Motor neuron (in vitro differentiated cells): Measurements from ENCODE around the gene TFEB. TPM values are rescaled to one million over a fixed set of nuclear protein-coding genes. Genes with fewer than 3 reads are reported as not detected.

Experiments used
- ATAC-seq, 8 experiments: fragments of 200-7000 bp; cut with Tn5 transposase; replicated peaks in 6 of 8; 2 replicates each; pipeline ENCODE4 v1.8.0; 2021; ENCODE audit warnings: mild to moderate bottlenecking in 8 of 8, moderate library complexity in 8 of 8
- H3K27ac ChIP-seq, 2 donors: fragments of 250-450 bp; sonication (Bioruptor Pico); 2 replicates each; pipeline ENCODE4 v1.9.0; 2021; ENCODE audit warnings: antibody characterized with exemption in 2 of 2, mild to moderate bottlenecking in 2 of 2, moderate library complexity in 1 of 2
- H3K4me1 ChIP-seq, 2 donors: fragments of 250-450 bp; sonication (Bioruptor Pico); replicated peaks in 1 of 2; 2 replicates each; pipeline ENCODE4 v1.6.1; 2021; ENCODE audit warnings: antibody characterized with exemption in 2 of 2, mild to moderate bottlenecking in 2 of 2, moderate library complexity in 1 of 2
- H3K4me3 ChIP-seq, 5 donors: fragments of 250-450 bp; sonication (Bioruptor Pico); 2 replicates each; pipeline ENCODE4 v1.9.0; 2021; ENCODE audit warnings: antibody characterized with exemption in 5 of 5, mild to moderate bottlenecking in 5 of 5, moderate library complexity in 4 of 5
- whole genome bisulfite sequencing, 10 experiments: fragments of 450-650 bp; shearing (Covaris generic); methylation state at CpG; one replicate each; pipeline ENCODE4 v1.0.0; 2022; 5-methylcytosine and 5-hydroxymethylcytosine counted together
- in situ Hi-C, 9 experiments: fragments of 400-800 bp; cut with MboI; loops; one replicate each; pipeline ENCODE4 v1.15.0; 2021; ENCODE audit warnings: low sequenced_read_pairs in 9 of 9, low pct_unique_long_range_greater_than_20kb in 2 of 9; ENCODE audit not compliant: unreplicated experiment in 9 of 9
- total RNA-seq, 8 experiments: library from RNA; unstranded; fragments of 300-600 nt; gene quantifications; 2 replicates each; pipeline versions ENCODE4 v1.2.3 to v1.2.4, GENCODE V29; 2022

TFEB gene
- total RNA-seq, 8 experiments from 2014 or later: 1.4 to 8.5 (median 5.3) TPM

DNA sequence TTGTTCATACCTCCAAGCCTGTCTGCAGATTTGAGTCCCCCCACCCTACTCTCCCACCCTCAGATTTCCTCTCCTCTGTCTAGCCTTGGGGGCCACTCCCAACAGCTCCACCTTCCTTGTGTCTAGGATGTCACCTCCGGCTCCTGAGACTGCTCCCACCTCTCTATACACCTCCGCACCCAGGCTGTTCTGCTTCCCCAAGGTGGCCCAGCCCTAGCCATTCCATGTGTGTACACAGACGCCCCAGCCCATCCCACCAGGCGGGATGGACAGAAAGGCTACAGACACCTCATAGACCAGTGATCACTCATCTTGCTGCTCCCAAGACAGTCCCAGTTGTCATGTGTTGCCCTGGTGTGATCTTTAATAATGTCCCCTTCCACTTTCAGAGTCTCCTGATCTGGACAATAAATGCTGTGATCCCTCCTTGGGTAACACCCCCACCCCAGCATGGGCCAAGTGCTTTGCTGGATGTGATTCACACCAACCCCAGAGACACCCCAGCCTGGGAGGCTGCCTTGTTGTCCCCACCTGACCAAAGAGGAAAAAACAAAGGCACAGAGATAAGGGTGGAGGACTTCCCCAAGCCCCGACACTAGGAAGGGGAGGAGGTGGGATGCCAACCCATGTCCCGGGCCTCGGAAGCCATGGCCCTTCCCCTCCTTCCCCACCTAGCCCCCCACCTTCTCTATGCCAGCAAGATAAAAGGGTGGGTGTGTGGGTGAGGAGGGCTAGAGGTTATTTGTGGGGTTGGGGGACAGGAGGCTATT, 61.0 kb downstream of the TFEB start:
- in situ Hi-C loops: loop anchor here in 1 of 9 experiments (25.0 kb wide), 1 partner anchor 312 kb away; no protein-coding TSS in a partner anchor
- Histone ChIP-seq H3K4me1 (peaks cover 29 to 35% of the 10 kb centered on the region in 2 donors), H3K27ac (no peak overlapping the region), H3K4me3 (no peak overlapping the region)
- peak in 2 of 8 experiments; percentile 8 to 21 for ATAC-seq
- 83 to 100% (median 93%) methylated on average over 1 to 2 of the region's 7 CpGs; no CpG with 5 or more reads in 7 of the 10 experiments for WGBS, 10 experiments

DNA sequence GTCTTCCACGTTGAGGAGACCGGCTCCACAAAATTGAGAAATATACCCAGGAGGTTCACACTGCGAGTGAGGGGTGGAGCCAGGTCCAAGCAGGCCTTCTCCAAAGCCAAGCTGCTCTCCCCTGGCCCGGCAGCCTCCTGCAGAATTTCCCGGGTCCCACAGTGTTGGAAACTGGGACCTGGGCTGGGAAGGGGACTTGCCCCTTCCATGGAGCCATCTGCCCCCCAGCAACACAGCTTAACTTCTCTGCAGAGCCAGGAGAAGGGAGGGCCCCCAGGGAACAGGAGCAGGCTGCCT, 61.8 kb downstream of the TFEB start:
- no peak overlapping the region for H3K27ac ChIP-seq
- 100% methylated on average over 1 of the region's 5 CpGs; no CpG with 5 or more reads in 9 of the 10 experiments for WGBS, 10 experiments
- peak in 1 of 8 experiments; percentile 12 for ATAC-seq
- in situ Hi-C loops: loop anchor here in 1 of 9 experiments (25.0 kb wide), 1 partner anchor 311 kb away; no protein-coding TSS in a partner anchor
- no peak overlapping the region for H3K4me3 ChIP-seq
- peaks cover 29 to 32% of the 10 kb centered on the region in 2 donors for H3K4me1 ChIP-seq

DNA sequence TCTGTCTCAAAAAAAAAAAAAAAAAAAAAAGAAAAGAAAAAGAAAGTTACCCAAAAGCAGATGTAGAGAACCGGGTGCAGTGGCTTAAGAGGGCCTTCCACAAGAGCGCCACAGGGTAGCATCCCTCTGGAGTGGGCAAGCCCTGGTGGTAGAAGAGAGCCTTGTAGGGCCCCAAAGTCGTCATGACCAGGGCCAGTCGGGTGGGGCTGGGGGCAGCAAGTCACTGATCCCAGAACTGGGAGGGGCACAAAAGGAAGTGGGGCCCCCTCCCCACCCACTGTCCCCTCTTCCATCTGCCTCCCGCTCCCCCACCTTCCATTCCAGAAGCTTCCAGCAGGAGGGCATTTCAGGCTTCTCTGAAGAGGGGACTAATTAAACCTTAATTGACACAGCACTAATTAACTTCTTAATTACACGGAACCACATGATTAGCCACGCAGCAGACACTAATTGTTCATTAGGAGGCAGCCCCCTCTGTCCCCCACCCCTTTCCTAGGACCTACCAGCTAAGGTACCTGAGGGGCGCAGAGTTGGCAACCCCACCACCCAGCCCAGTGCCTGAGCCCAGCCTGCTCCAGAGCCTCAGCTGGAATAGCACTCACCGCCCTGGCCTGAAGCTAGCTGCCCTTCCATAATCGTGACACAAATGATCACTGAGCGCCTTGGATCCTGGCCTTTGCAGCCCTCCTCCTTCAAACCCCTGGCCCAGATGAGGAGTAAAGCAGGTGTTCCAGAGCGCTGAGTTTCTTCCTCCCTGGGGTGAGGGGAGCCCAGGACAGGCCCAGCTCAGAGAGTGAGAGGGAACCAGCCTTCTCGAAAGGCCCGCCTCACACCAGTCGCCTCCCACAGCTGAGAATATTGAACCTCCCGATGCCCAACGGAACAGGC, 62.3 kb downstream of the TFEB start:
- H3K4me1 ChIP-seq: peaks cover 24 to 26% of the 10 kb centered on the region in 2 donors
- in situ Hi-C loops: loop anchor here in 1 of 9 experiments (25.0 kb wide), 1 partner anchor 311 kb away; no protein-coding TSS in a partner anchor
- no peak overlapping the region for H3K27ac ChIP-seq
- H3K4me3 ChIP-seq: no peak overlapping the region
- WGBS, 10 experiments: 53 to 100% (median 83%) methylated on average over 1 to 7 of the region's 17 CpGs; no CpG with 5 or more reads in 3 of the 10 experiments
- no peak for ATAC-seq

DNA sequence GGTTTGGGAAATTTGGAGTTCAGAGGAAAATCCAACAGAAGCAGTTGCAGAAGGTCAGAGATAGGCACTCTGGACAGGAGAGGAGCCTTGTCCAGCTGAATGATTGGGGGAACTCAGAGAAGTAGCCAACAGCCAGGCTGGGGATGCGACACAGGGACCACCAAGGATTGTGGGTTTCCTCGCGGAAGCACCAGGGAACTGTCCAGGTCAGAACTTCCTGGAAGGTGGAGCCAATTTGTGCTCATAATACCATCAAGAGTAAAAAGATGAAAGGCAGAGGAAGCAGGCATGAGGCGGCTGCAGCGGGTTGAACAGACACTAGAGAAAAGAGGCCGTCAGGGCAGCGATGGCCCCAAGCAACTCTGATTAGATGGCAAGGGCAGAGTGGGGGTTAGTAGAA, 63.4 kb downstream of the TFEB start:
- Histone ChIP-seq H3K4me1 (peaks cover 14 to 15% of the 10 kb centered on the region in 2 donors), H3K4me3 (no peak overlapping the region), H3K27ac (no peak overlapping the region)
- ATAC-seq: no peak
- in situ Hi-C loops: loop anchor here in 1 of 9 experiments (25.0 kb wide), 1 partner anchor 310 kb away; no protein-coding TSS in a partner anchor
- 64 to 100% (median 90%) methylated on average over 2 to 6 of the region's 7 CpGs; no CpG with 5 or more reads in 1 of the 10 experiments for WGBS, 10 experiments

DNA sequence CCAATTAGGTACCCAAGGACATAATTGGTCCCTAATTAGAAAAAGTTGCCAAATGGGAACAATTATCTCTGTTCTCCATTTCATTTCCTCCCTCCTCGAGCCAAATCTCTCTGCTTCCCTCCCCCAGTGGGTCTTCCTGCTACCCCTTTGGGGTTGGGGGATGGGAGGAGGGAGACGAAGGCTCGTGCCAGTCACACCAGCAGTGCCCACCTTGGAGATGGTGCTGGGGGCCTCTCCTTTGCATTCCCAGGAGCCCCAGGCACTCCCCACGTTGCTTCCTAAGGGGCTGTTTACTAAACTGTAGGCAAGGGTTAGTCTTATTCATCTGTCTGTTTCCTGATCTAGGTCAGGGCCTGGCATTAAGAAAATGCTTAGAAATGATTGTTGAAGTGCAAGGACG, 64.0 kb downstream of the TFEB start:
- no peak overlapping the region for H3K4me3 ChIP-seq
- no peak overlapping the region for H3K27ac ChIP-seq
- whole genome bisulfite sequencing, 10 experiments: 0 to 85% (median 60%) methylated on average over 1 to 3 of the region's 5 CpGs; no CpG with 5 or more reads in 5 of the 10 experiments
- H3K4me1 ChIP-seq: peaks cover 7 to 9% of the 10 kb centered on the region in 2 donors
- no peak for ATAC-seq
- in situ Hi-C loops: loop anchor here in 1 of 9 experiments (25.0 kb wide), 1 partner anchor 309 kb away; no protein-coding TSS in a partner anchor

DNA sequence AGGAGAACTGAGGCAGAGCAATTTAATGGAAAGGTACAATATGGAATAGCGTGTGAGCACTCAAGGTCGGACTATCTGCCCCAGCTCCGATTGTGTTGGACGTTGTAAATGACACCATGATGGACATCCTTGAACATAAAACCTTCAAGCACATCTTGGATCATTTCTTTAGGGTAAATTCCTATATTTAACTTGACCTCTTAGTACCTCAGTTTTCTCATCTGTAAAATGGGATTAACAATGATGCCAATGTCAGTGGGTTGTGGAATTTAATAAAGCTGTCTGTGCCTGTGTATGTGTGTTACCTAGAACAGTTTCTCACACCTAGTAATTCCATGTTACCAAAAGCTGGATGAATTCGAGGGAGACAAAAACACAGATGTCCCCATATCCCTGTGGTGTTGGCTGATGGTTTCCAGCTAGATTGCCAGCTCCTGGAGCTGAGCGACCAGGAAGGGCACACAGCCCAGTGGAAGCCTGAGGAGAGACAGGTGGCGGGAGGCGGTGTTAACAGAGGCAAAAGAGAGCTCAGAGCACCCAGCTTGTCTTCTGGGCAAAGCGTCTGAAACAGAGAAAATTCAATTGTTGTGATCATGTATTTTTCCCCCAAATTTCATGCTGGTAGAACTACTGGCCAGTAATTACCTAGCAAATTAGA, 64.6 kb downstream of the TFEB start:
- H3K4me3 ChIP-seq: no peak overlapping the region
- H3K4me1 ChIP-seq: peaks cover 6 to 8% of the 10 kb centered on the region in 2 donors
- no peak for ATAC-seq
- H3K27ac ChIP-seq: no peak overlapping the region
- in situ Hi-C loops: loop anchor here in 1 of 9 experiments (25.0 kb wide), 1 partner anchor 309 kb away; no protein-coding TSS in a partner anchor
- 45 to 97% (median 86%) methylated on average over 2 to 8 of the region's 9 CpGs; no CpG with 5 or more reads in 1 of the 10 experiments for WGBS, 10 experiments

DNA sequence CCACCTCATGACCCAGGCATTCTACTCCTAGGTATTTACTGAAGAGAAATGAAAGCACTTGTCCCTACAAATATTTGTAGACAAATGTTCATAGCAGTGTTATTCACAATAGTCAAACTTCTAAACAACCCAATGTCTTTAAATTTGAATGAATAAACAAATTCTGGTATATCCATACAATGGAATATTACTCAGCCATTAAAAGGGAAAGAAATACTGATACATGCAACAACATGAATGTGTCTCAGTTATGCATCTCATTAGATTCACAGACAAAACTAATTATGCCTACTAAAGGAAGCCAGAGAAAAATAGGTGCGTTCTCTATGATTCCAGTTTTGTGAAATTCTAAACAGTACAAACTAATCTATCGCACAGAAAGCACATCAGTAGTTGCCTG, 66.4 kb downstream of the TFEB start:
- 0 to 100% (median 92%) methylated on average over 1 to 2 of the region's 2 CpGs; no CpG with 5 or more reads in 1 of the 10 experiments for WGBS, 10 experiments
- H3K27ac ChIP-seq: no peak overlapping the region

DNA sequence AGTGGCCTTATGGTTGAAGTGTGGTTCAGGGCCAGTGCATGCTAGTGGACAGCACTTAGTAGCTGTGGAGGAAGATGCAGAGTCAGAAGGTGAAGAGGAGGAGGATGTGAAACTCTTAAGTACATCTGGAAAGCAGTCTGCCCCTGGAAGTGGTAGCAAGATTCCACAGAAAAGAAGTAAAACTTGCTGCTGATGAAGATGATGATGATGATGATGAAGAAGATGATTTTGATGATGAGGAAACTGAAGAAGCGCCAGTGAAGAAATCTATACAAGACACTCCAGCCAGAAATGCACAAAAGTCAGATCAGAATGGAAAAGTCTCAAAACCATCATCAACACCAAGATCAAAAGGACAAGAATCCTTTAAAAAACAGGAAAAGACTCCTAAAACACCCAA, 68.2 kb downstream of the TFEB start:
- no peak for ATAC-seq
- H3K27ac ChIP-seq: no peak overlapping the region
- H3K4me1 ChIP-seq: no peaks in the 10 kb centered on the region
- H3K4me3 ChIP-seq: no peak overlapping the region
- in situ Hi-C loops: loop anchor here in 1 of 9 experiments (25.0 kb wide), 1 partner anchor 305 kb away; no protein-coding TSS in a partner anchor
- 20 to 100% (median 88%) methylated on average over 1 of the region's 1 CpG; no CpG with 5 or more reads in 2 of the 10 experiments for WGBS, 10 experiments

More for the DNA sequence above, 66.4 kb downstream of the TFEB start:
- Histone ChIP-seq H3K4me1 (no peaks in the 10 kb centered on the region), H3K4me3 (no peak overlapping the region)
- in situ Hi-C loops: loop anchor here in 1 of 9 experiments (25.0 kb wide), 1 partner anchor 307 kb away; no protein-coding TSS in a partner anchor
- no peak for ATAC-seq

DNA sequence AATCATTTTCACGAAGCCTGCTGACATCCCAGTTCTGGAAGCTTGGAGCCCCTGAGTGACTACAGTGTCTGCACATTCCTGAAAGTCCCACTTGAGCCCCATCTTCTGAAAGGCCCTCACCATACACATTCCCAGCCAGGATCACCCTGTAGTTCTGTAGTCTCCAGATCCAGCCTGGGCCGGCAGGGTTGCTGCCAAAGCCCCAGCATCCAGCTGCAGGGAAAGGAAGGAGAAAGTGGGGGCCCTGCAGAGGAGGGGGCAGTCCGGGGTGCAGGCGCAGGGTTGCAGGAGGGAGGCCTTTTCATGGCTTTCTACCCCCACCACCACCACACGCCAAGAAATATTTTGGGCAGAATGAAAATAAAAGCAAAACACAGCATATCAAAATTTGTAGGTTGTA, 71.1 kb downstream of the TFEB start:
- 20 to 83% (median 77%) methylated on average over 1 to 5 of the region's 5 CpGs; no CpG with 5 or more reads in 4 of the 10 experiments for WGBS, 10 experiments
- no peak overlapping the region for H3K27ac ChIP-seq
- H3K4me3 ChIP-seq: no peak overlapping the region
- no peaks in the 10 kb centered on the region for H3K4me1 ChIP-seq
- no peak for ATAC-seq
- in situ Hi-C loops: loop anchor here in 1 of 9 experiments (25.0 kb wide), 1 partner anchor 302 kb away; no protein-coding TSS in a partner anchor

DNA sequence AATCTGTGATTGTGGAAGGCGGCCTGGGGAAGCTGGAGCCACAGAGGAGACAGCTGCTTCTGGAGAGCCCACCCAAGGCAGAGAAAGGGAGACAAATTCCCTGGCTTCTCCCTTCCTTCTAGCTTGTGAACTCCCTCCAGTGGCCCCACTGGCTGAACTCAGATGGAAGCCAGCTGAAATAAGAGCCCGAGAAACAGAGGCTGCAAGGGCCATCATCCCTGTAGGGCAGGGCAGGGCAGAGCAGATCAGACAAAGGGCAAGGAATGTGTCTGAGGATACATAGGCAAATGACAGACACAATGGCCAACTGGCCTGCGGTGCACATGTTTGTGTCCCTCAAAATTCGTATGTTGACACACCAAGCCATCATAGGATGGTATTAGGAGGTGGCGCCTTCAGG, 71.8 kb downstream of the TFEB start:
- in situ Hi-C loops: loop anchor here in 1 of 9 experiments (25.0 kb wide), 1 partner anchor 301 kb away; no protein-coding TSS in a partner anchor
- peaks cover 5 to 7% of the 10 kb centered on the region in 2 donors for H3K4me1 ChIP-seq
- ATAC-seq: peak in 2 of 8 experiments; percentile 50 to 72
- no peak overlapping the region for H3K4me3 ChIP-seq
- 0 to 64% (median 47%) methylated on average over 1 to 4 of the region's 5 CpGs; no CpG with 5 or more reads in 4 of the 10 experiments for WGBS, 10 experiments
- H3K27ac ChIP-seq: no peak overlapping the region

DNA sequence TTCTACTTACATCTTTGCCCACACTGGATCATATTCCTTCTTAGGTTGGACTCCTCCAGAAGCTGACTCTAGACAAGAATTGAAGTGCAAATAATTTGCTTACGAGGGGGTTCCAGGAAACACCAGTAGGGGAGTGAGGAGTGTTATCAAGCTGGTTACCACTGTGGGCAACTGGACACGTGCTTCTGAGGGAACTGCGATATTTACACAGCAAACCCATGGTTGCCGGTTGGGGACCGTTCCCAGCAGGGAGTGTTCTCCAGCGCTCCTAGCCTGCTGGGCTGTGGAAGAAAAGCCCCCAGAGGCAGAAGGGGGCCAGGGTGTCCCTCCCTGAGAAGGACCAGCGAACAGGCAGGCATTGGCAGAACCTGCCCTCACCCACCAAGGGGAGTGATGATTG, 75.5 kb downstream of the TFEB start:
- WGBS, 10 experiments: 0 to 100% (median 78%) methylated on average over 1 to 6 of the region's 7 CpGs; no CpG with 5 or more reads in 4 of the 10 experiments
- Histone ChIP-seq H3K4me1 (peaks cover 15 to 35% of the 10 kb centered on the region in 2 donors), H3K4me3 (no peak overlapping the region), H3K27ac (no peak overlapping the region)
- peak in 2 of 8 experiments; percentile 24 to 31 for ATAC-seq
- in situ Hi-C loops: loop anchor here in 1 of 9 experiments (25.0 kb wide), 1 partner anchor 298 kb away; no protein-coding TSS in a partner anchor

DNA sequence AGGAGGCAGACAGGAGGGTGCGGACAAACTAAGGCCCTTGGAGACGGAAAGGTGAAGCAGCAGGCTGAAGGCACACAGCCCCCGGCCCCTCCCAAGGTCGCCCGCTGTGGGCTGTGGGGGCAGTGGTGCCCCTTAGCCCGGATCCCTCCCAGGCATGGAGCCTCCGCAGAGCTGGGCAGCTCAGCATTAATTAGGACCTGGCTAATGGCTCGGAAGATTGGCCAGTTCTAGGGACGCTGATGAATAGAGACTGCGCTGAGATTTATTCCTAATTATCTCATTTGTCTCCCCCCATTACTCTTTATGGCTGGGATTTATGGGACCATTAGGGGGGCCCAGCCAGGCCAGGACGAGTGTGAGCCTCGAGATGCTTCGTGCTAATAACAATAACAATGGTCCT, 76.8 kb downstream of the TFEB start:
- in situ Hi-C loops: loop anchor here in 1 of 9 experiments (25.0 kb wide), 1 partner anchor 296 kb away; no protein-coding TSS in a partner anchor
- peak in 5 of 8 experiments; percentile 51 to 74 (median 56) for ATAC-seq
- 6 to 87% (median 60%) methylated on average over 2 to 6 of the region's 13 CpGs; no CpG with 5 or more reads in 3 of the 10 experiments for WGBS, 10 experiments
- H3K27ac ChIP-seq: no peak overlapping the region
- peaks cover 18 to 43% of the 10 kb centered on the region in 2 donors for H3K4me1 ChIP-seq
- no peak overlapping the region for H3K4me3 ChIP-seq
